Mammary epithelial cell (primary cell): ENCODE data around the gene KRTAP5-1.
"Not testable (repeated sequence)": the region's sequence is repeated elsewhere in the genome, so short reads cannot be mapped to it uniquely, and the experiment has no call there.

ENCODE experiments used
- CTCF ChIP-seq, 2 donors: IDR thresholded peaks in 1 of 2; conservative IDR thresholded peaks in 1 of 2; 2 replicates each; pipeline ENCODE4 v1.5.1; 2011 to 2012; ENCODE audit warnings: inconsistent platforms in 2 of 2, low read length in 2 of 2, mild to moderate bottlenecking in 2 of 2, control low read depth in 1 of 2, low read depth in 1 of 2; ENCODE audit not compliant: insufficient read depth in 1 of 2; ENCODE audit errors: extremely low read depth in 1 of 2
- EZH2 ChIP-seq: IDR thresholded peaks from 2 replicates; pipeline ENCODE4 v1.6.1; 2012; ENCODE audit warnings: low read length, inconsistent platforms, borderline replicate concordance

- TF ChIP-seq EZH2; CTCF (conservative IDR thresholded peaks at IDR 0.05 in 1 of 2, IDR thresholded peaks at IDR 0.05 in 1 of 2; ENCODE audit: extremely low read depth in 1 of 2, insufficient read depth in 1 of 2, low read depth in 1 of 2, low read length in 2 of 2): not testable (repeated sequence)
Measured at GRCh38 chr11:1582909-1583308, 2.2 kb downstream of the KRTAP5-1 start.
